GM12872 (cell line): ENCODE results near the gene KIRREL3.

Experiments used
- TF ChIP-seq, protein P1 (sequence below): IDR thresholded peaks from 3 replicates; pipeline ENCODE4 v1.5.1; 2011; ENCODE audit warnings: low read depth, mild to moderate bottlenecking, low read length, moderate library complexity; ENCODE audit not compliant: insufficient read depth

KIRREL3 gene

DNA sequence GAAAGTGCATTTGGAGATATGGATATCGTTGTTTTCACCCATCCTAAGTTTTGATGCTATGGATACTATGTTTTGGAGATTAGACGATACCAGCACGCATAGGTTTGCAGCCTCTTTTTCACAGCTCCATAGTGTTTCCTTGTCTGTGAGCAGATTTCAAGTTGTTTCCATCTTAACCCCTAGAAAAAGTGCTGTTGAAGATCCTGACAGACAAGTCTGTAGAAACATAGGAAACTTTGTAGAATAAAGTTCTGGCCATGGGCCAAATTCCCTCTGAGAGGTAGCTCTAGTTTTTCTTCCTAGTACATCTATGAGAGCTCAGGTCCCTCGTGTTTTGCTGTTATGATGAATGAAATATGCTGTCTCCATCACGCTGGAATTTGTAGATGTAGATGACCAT lies 612.7 kb downstream of the KIRREL3 start:
- TF ChIP-seq, protein P1, sequence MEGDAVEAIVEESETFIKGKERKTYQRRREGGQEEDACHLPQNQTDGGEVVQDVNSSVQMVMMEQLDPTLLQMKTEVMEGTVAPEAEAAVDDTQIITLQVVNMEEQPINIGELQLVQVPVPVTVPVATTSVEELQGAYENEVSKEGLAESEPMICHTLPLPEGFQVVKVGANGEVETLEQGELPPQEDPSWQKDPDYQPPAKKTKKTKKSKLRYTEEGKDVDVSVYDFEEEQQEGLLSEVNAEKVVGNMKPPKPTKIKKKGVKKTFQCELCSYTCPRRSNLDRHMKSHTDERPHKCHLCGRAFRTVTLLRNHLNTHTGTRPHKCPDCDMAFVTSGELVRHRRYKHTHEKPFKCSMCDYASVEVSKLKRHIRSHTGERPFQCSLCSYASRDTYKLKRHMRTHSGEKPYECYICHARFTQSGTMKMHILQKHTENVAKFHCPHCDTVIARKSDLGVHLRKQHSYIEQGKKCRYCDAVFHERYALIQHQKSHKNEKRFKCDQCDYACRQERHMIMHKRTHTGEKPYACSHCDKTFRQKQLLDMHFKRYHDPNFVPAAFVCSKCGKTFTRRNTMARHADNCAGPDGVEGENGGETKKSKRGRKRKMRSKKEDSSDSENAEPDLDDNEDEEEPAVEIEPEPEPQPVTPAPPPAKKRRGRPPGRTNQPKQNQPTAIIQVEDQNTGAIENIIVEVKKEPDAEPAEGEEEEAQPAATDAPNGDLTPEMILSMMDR, result no peak

DNA sequence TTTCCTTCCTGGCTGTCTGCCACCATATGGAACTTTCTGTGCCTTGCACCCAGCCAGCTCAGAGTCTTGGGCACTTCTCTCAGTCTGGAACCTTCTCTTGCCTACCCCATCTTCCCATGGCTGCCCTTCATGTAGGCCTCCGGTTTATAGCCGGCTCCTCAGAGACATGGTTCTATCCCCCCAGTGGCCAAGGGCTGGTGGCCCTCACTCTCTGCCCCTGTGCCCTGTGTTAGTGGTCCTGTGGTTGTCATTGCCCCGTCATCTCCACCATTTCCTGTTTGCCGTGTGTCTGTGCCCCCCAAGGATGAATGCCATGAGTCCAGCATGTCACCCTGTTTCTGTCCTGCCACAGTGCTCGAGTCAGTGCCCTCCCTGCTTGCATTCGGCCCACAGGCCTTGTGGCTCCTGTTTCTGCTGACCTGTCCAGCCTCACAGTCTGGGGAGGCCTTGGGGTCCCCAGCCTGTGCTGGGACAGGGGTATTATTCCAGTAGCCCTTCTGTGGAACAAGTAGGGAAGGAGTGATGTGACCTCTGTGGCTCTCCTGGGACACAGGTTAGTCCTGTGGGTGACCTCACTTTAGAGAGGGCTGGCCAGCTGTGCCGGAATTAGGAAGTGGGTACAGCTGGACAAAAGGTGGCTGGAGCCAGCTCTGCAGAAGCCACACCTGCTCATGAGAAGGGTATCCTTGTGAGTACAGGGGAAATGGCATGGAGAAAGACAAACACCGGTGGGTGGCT lies 614.4 kb downstream of the KIRREL3 start:
- TF ChIP-seq, protein P1, result no peak

DNA sequence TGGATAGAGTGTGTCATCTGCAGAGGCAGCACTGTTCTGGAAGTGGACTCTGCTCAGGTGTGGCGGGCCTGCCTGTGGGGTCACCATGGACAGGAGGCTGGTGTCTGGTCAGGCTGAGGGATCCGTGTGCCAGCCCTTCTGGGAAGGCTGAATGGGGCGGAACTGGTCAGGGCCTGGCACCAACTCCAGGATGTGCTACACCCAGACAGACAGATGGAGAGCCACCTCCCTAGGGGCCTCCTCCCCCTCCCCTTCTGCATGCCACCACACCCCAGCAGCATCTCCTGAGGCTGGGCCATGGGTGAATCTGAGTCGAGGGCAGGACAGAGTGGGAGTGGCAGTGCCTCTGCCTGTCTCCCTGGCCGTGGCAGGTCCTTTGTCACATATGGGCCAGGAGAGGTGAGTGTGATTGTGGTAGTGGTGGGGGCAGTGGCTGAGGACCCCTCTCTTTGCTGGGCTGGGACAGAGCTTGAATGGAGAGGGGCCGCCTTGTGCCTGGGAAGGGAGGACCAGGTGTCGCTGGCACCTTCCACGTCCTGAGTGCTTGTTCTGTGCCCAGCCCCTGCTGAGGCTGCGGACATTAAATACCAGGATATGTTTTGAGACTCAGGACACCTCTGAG lies 616.0 kb downstream of the KIRREL3 start:
- TF ChIP-seq, protein P1, result no peak

DNA sequence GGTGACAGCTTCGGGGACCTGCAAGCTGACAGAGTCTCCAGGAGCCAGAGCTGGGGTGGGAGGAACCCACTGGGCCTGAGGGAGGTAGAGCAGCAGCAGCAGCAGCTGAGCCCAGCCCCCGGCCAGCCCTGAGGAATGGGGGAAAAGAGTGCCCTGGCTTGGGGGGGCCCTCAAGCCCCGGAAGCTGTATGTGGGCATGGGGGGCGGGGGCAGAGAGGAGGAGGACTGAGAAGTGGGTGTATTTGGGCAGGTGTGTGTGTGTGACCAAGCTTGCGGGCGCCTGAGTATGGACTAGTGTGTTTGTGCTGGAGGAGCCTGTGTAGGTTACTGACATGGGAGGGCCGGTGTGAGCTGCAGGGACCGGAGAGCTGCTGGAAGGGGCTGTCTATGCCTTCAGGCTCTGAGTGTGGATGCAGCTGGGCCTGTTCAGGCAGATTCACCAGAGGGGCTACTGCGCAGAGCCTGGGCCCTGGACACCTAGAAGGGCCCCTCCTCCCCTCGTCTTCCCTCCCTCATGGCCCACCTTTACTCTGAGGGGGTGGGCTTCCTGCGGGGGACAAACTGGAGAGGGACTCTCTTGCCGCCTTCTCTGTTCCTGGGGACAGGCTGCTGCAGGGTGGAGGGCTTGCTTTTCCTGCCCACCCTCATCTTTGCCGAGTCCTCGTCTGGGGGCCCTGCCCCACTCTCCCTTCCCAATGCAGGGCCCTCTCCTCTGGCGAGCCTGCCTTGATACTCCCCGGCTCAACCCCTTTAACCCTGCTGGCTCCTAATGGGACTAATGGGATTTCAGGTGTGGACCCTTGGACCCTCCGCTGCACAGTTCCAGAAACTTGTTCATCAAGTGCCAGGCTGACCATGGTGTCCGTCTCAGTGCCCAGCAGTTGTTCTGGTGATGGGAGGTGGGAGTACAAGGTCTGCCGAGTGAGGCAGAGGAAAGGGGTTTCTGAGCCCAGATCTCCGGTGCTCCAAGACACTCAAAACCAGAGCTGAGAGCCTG lies 616.9 kb downstream of the KIRREL3 start:
- TF ChIP-seq, protein P1, result no peak

DNA sequence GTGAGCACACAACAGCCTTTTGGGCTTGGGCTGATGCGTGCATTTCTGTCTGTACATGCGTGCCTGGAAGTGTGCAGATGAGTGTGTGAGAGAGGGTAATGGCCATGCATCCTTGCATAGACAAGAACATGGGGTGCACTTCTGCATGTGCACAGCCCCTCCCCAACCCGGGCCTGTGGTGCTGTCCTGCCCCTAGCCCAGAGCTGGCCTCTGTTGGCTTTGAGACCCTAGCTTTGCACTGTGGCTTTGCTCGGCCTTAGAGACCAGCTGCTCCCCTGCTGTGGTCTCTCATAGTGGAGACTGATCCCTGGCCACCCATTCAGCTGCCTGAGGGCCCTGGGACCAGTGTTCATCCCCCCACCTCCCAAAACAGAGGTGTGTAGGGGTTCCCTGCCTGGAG lies 619.7 kb downstream of the KIRREL3 start:
- TF ChIP-seq, protein P1, result no peak

DNA sequence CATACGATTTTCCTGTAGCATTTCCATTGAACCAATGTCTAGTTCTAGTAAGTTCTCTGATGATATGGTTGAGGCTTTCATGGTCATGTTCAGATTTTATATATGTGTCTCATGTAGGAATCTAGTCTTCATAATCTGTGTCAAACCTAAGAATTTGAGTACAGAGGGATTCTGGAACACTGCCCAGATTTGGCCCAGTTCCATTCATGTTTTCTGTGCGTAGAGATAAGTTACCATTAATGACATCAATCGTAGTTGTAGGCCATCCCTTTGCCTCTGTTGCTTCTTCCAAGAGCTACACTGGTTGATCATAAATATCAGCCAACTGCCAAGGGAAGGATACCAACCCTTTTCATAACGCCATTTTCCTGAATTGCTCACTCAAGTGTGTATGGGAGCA lies 621.8 kb downstream of the KIRREL3 start:
- TF ChIP-seq, protein P1, result no peak

DNA sequence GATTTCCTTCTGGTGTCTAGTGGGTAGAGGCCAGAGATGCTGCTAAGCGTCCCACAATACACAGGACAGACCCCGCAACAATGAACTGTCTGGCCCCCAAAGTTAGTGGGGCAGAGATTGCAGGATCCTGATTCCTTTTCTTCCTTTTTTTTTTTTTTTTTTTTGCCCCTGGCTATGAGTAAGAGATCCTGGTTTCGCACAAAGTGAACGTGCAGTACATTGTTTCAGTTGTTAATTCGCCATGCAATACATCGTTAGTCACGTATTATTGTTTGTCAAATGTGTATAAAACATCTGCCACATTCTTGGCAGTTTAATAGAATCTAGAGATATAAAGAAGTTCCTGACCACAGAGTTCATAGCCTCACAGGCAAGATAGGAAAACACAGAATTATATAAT lies 624.8 kb downstream of the KIRREL3 start:
- TF ChIP-seq, protein P1, result no peak
